ENCODE results near the gene SLC39A11. TPM values are rescaled to one million over a fixed set of nuclear protein-coding genes. Genes with fewer than 3 reads are reported as not detected.

The SLC39A11 gene
- total and polyA plus RNA-seq, 2 donors (not counting 1 experiment from before 2014, with no cell fraction given), result 12.7 to 27.4 TPM

- no peak for TF ChIP-seq EZH2 (IDR thresholded peaks at IDR 0.05; ENCODE audit: low read length, missing control alignments)
- no peak for TF ChIP-seq CTCF (conservative IDR thresholded peaks at IDR 0.05 in 1 of 2, IDR thresholded peaks at IDR 0.05 in 1 of 2; ENCODE audit: low read depth in 1 of 2, low read length in 2 of 2)
- peak in 1 of 2 donors; percentile 75 for DNase-seq (ENCODE audit: low read depth in 2 of 2)
- H2AFZ ChIP-seq (ENCODE audit: low read length), result no peak overlapping the region
- no peaks in the 10 kb centered on the region for H3K9me3 ChIP-seq (ENCODE audit: control insufficient read depth, insufficient read depth, low read depth, low read length)
- no peaks in the 10 kb centered on the region for H3K79me2 ChIP-seq (ENCODE audit: control insufficient read depth, insufficient read depth, low read length)
- H3K4me2 ChIP-seq (ENCODE audit: extremely low read depth, insufficient read depth, low read length), result no peak overlapping the region
- no peaks in the 10 kb centered on the region for H3K27me3 ChIP-seq (ENCODE audit: control insufficient read depth, insufficient read depth, low read length)
- H3K9ac ChIP-seq (ENCODE audit: insufficient read depth, low read length), result no peak overlapping the region
- peaks cover 7% of the 10 kb centered on the region for H3K4me1 ChIP-seq (ENCODE audit: control insufficient read depth, extremely low read depth, insufficient read depth, low read length)
- H4K20me1 ChIP-seq (ENCODE audit: control insufficient read depth, extremely low read depth, insufficient read depth, low read length), result no peaks in the 10 kb centered on the region
- no peaks in the 10 kb centered on the region for H3K36me3 ChIP-seq (ENCODE audit: control insufficient read depth, insufficient read depth, low read length)
- no peak overlapping the region for H3K4me3 ChIP-seq (replicated peaks in 1 of 4; ENCODE audit: control extremely low read depth in 1 of 4, insufficient read depth in 1 of 4, low read depth in 3 of 4, low read length in 4 of 4)
- H3K27ac ChIP-seq (ENCODE audit: insufficient read depth, low read length), result no peak overlapping the region
Observed at GRCh38 chr17:72699545-72699944, 392.9 kb downstream of the SLC39A11 start.

- no peak overlapping the region for H3K4me2 ChIP-seq (ENCODE audit: extremely low read depth, insufficient read depth, low read length)
- no peaks in the 10 kb centered on the region for H3K27me3 ChIP-seq (ENCODE audit: control insufficient read depth, insufficient read depth, low read length)
- no peaks in the 10 kb centered on the region for H3K9me3 ChIP-seq (ENCODE audit: control insufficient read depth, insufficient read depth, low read depth, low read length)
- DNase-seq (ENCODE audit: low read depth in 2 of 2), result no peak
- H3K36me3 ChIP-seq (ENCODE audit: control insufficient read depth, insufficient read depth, low read length), result no peaks in the 10 kb centered on the region
- peaks cover 7% of the 10 kb centered on the region for H3K4me1 ChIP-seq (ENCODE audit: control insufficient read depth, extremely low read depth, insufficient read depth, low read length)
- no peaks in the 10 kb centered on the region for H3K79me2 ChIP-seq (ENCODE audit: control insufficient read depth, insufficient read depth, low read length)
- H3K4me3 ChIP-seq (replicated peaks in 1 of 4; ENCODE audit: control extremely low read depth in 1 of 4, insufficient read depth in 1 of 4, low read depth in 3 of 4, low read length in 4 of 4), result no peak overlapping the region
- no peak overlapping the region for H3K27ac ChIP-seq (ENCODE audit: insufficient read depth, low read length)
- TF ChIP-seq EZH2 (IDR thresholded peaks at IDR 0.05; ENCODE audit: low read length, missing control alignments) (no peak), CTCF (conservative IDR thresholded peaks at IDR 0.05 in 1 of 2, IDR thresholded peaks at IDR 0.05 in 1 of 2; ENCODE audit: low read depth in 1 of 2, low read length in 2 of 2) (no peak)
- no peaks in the 10 kb centered on the region for H4K20me1 ChIP-seq (ENCODE audit: control insufficient read depth, extremely low read depth, insufficient read depth, low read length)
- H3K9ac ChIP-seq (ENCODE audit: insufficient read depth, low read length), result no peak overlapping the region
- H2AFZ ChIP-seq (ENCODE audit: low read length), result no peak overlapping the region
Observed at GRCh38 chr17:72697602-72698146, 394.8 kb downstream of the SLC39A11 start.

- no peak overlapping the region for H3K27ac ChIP-seq (ENCODE audit: insufficient read depth, low read length)
- no peaks in the 10 kb centered on the region for H4K20me1 ChIP-seq (ENCODE audit: control insufficient read depth, extremely low read depth, insufficient read depth, low read length)
- no peaks in the 10 kb centered on the region for H3K36me3 ChIP-seq (ENCODE audit: control insufficient read depth, insufficient read depth, low read length)
- DNase-seq (ENCODE audit: low read depth in 2 of 2), result no peak
- no peaks in the 10 kb centered on the region for H3K79me2 ChIP-seq (ENCODE audit: control insufficient read depth, insufficient read depth, low read length)
- H3K4me1 ChIP-seq (ENCODE audit: control insufficient read depth, extremely low read depth, insufficient read depth, low read length), result peaks cover 5% of the 10 kb centered on the region
- no peak overlapping the region for H3K9ac ChIP-seq (ENCODE audit: insufficient read depth, low read length)
- no peaks in the 10 kb centered on the region for H3K27me3 ChIP-seq (ENCODE audit: control insufficient read depth, insufficient read depth, low read length)
- H2AFZ ChIP-seq (ENCODE audit: low read length), result no peak overlapping the region
- TF ChIP-seq CTCF (conservative IDR thresholded peaks at IDR 0.05 in 1 of 2, IDR thresholded peaks at IDR 0.05 in 1 of 2; ENCODE audit: low read depth in 1 of 2, low read length in 2 of 2) (no peak), EZH2 (IDR thresholded peaks at IDR 0.05; ENCODE audit: low read length, missing control alignments) (no peak)
- no peaks in the 10 kb centered on the region for H3K9me3 ChIP-seq (ENCODE audit: control insufficient read depth, insufficient read depth, low read depth, low read length)
- no peak overlapping the region for H3K4me2 ChIP-seq (ENCODE audit: extremely low read depth, insufficient read depth, low read length)
- no peak overlapping the region for H3K4me3 ChIP-seq (replicated peaks in 1 of 4; ENCODE audit: control extremely low read depth in 1 of 4, insufficient read depth in 1 of 4, low read depth in 3 of 4, low read length in 4 of 4)
Observed at GRCh38 chr17:72696721-72697120, 395.8 kb downstream of the SLC39A11 start.

Measured in fibroblast of lung (primary cell).